Stimulated activated CD8-positive, alpha-beta memory T cell treated with anti-CD3 and anti-CD28 coated beads, Interleukin-15, amount 100 ng/mL, for 4 hours (primary cell): ENCODE results near the gene COX7A2L.

ENCODE experiments used
- DNase-seq, 2 donors: peaks; one replicate each; pipeline ENCODE4 v3.0.0-alpha.2; 2020; ENCODE audit warnings: low read depth in 2 of 2

The COX7A2L gene

GRCh38 chr2:42317486-42317885 lies 43.5 kb downstream of the COX7A2L start:
- DNase-seq, result no peak

GRCh38 chr2:42316910-42317309 lies 44.1 kb downstream of the COX7A2L start:
- DNase-seq, result no peak

GRCh38 chr2:42315844-42316470 lies 45.1 kb downstream of the COX7A2L start:
- no peak for DNase-seq

GRCh38 chr2:42314892-42315468 lies 46.0 kb downstream of the COX7A2L start:
- DNase-seq, result no peak

- DNase-seq, result no peak
These were observed 48.9 kb downstream of the COX7A2L start for GRCh38 chr2:42312106-42312505.

GRCh38 chr2:42310007-42310515 lies 51.0 kb downstream of the COX7A2L start:
- DNase-seq, result no peak

GRCh38 chr2:42309366-42309765 lies 51.7 kb downstream of the COX7A2L start:
- no peak for DNase-seq

GRCh38 chr2:42307180-42307579 lies 53.8 kb downstream of the COX7A2L start:
- DNase-seq, result no peak

GRCh38 chr2:42304059-42304713 lies 56.8 kb downstream of the COX7A2L start:
- DNase-seq, result no peak

GRCh38 chr2:42303252-42303651 lies 57.8 kb downstream of the COX7A2L start:
- DNase-seq, result no peak

- DNase-seq, result no peak
These were observed 60.5 kb downstream of the COX7A2L start for GRCh38 chr2:42300527-42300926.
